Measurements from ENCODE around the gene PRKCA.

The PRKCA gene

GRCh38 chr17:66571745-66572144 lies 269.3 kb downstream of the PRKCA start:
- FAIRE-seq (no peak), DNase-seq (ENCODE audit: insufficient read length) (no peak)
- TF ChIP-seq TAF1 (IDR thresholded peaks at IDR 0.05; ENCODE audit: borderline replicate concordance, low read depth, low read length) (no peak), POLR2A (IDR thresholded peaks at IDR 0.05; ENCODE audit: low read depth, low read length) (no peak), POLR2AphosphoS5 (IDR thresholded peaks at IDR 0.05; ENCODE audit: low read depth, low read length) (no peak)

- FAIRE-seq (no peak), DNase-seq (ENCODE audit: insufficient read length) (no peak)
These were observed 270.7 kb downstream of the PRKCA start for GRCh38 chr17:66573078-66573477.

GRCh38 chr17:66574123-66574522 lies 271.7 kb downstream of the PRKCA start:
- DNase-seq (ENCODE audit: insufficient read length), result no peak
- TF ChIP-seq TAF1 (IDR thresholded peaks at IDR 0.05; ENCODE audit: borderline replicate concordance, low read depth, low read length), result no peak
- no peak for TF ChIP-seq POLR2AphosphoS5 (IDR thresholded peaks at IDR 0.05; ENCODE audit: low read depth, low read length)
- no peak for TF ChIP-seq POLR2A (IDR thresholded peaks at IDR 0.05; ENCODE audit: low read depth, low read length)
- no peak for FAIRE-seq

More at GRCh38 chr17:66573078-66573477, 270.7 kb downstream of the PRKCA start:
- no peak for TF ChIP-seq POLR2A (IDR thresholded peaks at IDR 0.05; ENCODE audit: low read depth, low read length)
- no peak for TF ChIP-seq TAF1 (IDR thresholded peaks at IDR 0.05; ENCODE audit: borderline replicate concordance, low read depth, low read length)
- TF ChIP-seq POLR2AphosphoS5 (IDR thresholded peaks at IDR 0.05; ENCODE audit: low read depth, low read length), result no peak

GRCh38 chr17:66576473-66576872 lies 274.1 kb downstream of the PRKCA start:
- no peak for DNase-seq (ENCODE audit: insufficient read length)
- TF ChIP-seq POLR2AphosphoS5 (IDR thresholded peaks at IDR 0.05; ENCODE audit: low read depth, low read length) (no peak), POLR2A (IDR thresholded peaks at IDR 0.05; ENCODE audit: low read depth, low read length) (no peak), TAF1 (IDR thresholded peaks at IDR 0.05; ENCODE audit: borderline replicate concordance, low read depth, low read length) (no peak)
- no peak for FAIRE-seq

GRCh38 chr17:66577041-66577440 lies 274.6 kb downstream of the PRKCA start:
- no peak for TF ChIP-seq TAF1 (IDR thresholded peaks at IDR 0.05; ENCODE audit: borderline replicate concordance, low read depth, low read length)
- no peak for TF ChIP-seq POLR2AphosphoS5 (IDR thresholded peaks at IDR 0.05; ENCODE audit: low read depth, low read length)
- DNase-seq (ENCODE audit: insufficient read length), result no peak
- no peak for FAIRE-seq

- TF ChIP-seq POLR2A (IDR thresholded peaks at IDR 0.05; ENCODE audit: low read depth, low read length), result no peak
- no peak for TF ChIP-seq TAF1 (IDR thresholded peaks at IDR 0.05; ENCODE audit: borderline replicate concordance, low read depth, low read length)
- TF ChIP-seq POLR2AphosphoS5 (IDR thresholded peaks at IDR 0.05; ENCODE audit: low read depth, low read length), result no peak
These were observed 276.5 kb downstream of the PRKCA start for GRCh38 chr17:66578781-66579489.

GRCh38 chr17:66579556-66579955 lies 277.1 kb downstream of the PRKCA start:
- TF ChIP-seq POLR2AphosphoS5 (IDR thresholded peaks at IDR 0.05; ENCODE audit: low read depth, low read length) (no peak), POLR2A (IDR thresholded peaks at IDR 0.05; ENCODE audit: low read depth, low read length) (no peak), TAF1 (IDR thresholded peaks at IDR 0.05; ENCODE audit: borderline replicate concordance, low read depth, low read length) (no peak)
- no peak for DNase-seq (ENCODE audit: insufficient read length)

More at GRCh38 chr17:66578781-66579489, 276.5 kb downstream of the PRKCA start:
- DNase-seq (ENCODE audit: insufficient read length) (no peak), FAIRE-seq (no peak)

GRCh38 chr17:66580184-66580955 lies 278.0 kb downstream of the PRKCA start:
- no peak for DNase-seq (ENCODE audit: insufficient read length)
- TF ChIP-seq TAF1 (IDR thresholded peaks at IDR 0.05; ENCODE audit: borderline replicate concordance, low read depth, low read length) (no peak), POLR2A (IDR thresholded peaks at IDR 0.05; ENCODE audit: low read depth, low read length) (no peak), POLR2AphosphoS5 (IDR thresholded peaks at IDR 0.05; ENCODE audit: low read depth, low read length) (no peak)
- FAIRE-seq, result no peak

More at GRCh38 chr17:66579556-66579955, 277.1 kb downstream of the PRKCA start:
- FAIRE-seq, result no peak

- TF ChIP-seq TAF1 (IDR thresholded peaks at IDR 0.05; ENCODE audit: borderline replicate concordance, low read depth, low read length), result no peak
- TF ChIP-seq POLR2A (IDR thresholded peaks at IDR 0.05; ENCODE audit: low read depth, low read length), result no peak
- TF ChIP-seq POLR2AphosphoS5 (IDR thresholded peaks at IDR 0.05; ENCODE audit: low read depth, low read length), result no peak
- DNase-seq (ENCODE audit: insufficient read length) (no peak), FAIRE-seq (no peak)
These were observed 278.6 kb downstream of the PRKCA start for GRCh38 chr17:66580956-66581391.

- DNase-seq (ENCODE audit: insufficient read length) (no peak), FAIRE-seq (no peak)
- no peak for TF ChIP-seq POLR2A (IDR thresholded peaks at IDR 0.05; ENCODE audit: low read depth, low read length)
- TF ChIP-seq POLR2AphosphoS5 (IDR thresholded peaks at IDR 0.05; ENCODE audit: low read depth, low read length), result no peak
These were observed 280.1 kb downstream of the PRKCA start for GRCh38 chr17:66582373-66583111.

GRCh38 chr17:66583112-66583748 lies 280.8 kb downstream of the PRKCA start:
- DNase-seq (ENCODE audit: insufficient read length) (no peak), FAIRE-seq (no peak)
- TF ChIP-seq TAF1 (IDR thresholded peaks at IDR 0.05; ENCODE audit: borderline replicate concordance, low read depth, low read length) (no peak), POLR2A (IDR thresholded peaks at IDR 0.05; ENCODE audit: low read depth, low read length) (no peak), POLR2AphosphoS5 (IDR thresholded peaks at IDR 0.05; ENCODE audit: low read depth, low read length) (no peak)
